Measurements from ENCODE around the gene GAL3ST1.

DNA sequence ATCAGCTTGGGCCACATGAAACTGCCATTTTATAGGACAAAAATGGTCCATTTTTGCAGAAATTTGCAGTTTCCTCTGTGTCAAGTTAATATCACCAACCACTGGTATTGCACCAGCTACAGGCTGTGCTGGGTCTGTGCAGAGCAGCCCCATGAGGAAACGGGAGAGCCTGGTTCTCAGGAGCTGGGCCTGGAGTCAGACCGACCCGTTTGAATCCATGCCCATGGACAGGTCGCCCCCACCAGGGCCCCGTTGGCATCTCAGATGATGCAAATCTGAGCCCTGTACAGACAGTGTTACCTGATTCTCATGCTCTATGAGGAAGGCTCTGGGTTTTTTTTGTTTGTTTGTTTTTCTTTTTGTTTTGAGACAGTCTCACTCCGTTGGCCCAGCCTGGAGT, 18.1 kb downstream of the GAL3ST1 start:
- TF ChIP-seq, protein P1, sequence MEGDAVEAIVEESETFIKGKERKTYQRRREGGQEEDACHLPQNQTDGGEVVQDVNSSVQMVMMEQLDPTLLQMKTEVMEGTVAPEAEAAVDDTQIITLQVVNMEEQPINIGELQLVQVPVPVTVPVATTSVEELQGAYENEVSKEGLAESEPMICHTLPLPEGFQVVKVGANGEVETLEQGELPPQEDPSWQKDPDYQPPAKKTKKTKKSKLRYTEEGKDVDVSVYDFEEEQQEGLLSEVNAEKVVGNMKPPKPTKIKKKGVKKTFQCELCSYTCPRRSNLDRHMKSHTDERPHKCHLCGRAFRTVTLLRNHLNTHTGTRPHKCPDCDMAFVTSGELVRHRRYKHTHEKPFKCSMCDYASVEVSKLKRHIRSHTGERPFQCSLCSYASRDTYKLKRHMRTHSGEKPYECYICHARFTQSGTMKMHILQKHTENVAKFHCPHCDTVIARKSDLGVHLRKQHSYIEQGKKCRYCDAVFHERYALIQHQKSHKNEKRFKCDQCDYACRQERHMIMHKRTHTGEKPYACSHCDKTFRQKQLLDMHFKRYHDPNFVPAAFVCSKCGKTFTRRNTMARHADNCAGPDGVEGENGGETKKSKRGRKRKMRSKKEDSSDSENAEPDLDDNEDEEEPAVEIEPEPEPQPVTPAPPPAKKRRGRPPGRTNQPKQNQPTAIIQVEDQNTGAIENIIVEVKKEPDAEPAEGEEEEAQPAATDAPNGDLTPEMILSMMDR (IDR thresholded peaks at IDR 0.05), result no peak
- TF ChIP-seq POLR2A (IDR thresholded peaks at IDR 0.05; ENCODE audit: low read depth) (no peak), POLR2AphosphoS5 (IDR thresholded peaks at IDR 0.05) (no peak), EP300 (IDR thresholded peaks at IDR 0.05) (no peak)

Data from esophagus muscularis mucosa (tissue), 4 donors.